Common myeloid progenitor, CD34-positive (primary cell): ENCODE results near the gene MAPT.

Experiments used
- CTCF ChIA-PET: fragments of 350-600 bp; sonication (Branson Sonifier 250); formaldehyde crosslinking; loops from one replicate; lab custom pipeline; 2021; ENCODE audit warnings: antibody characterized with exemption; lab: Charles Lee
- POLR2A ChIA-PET: fragments of 350-600 bp; sonication (Branson Sonifier 250); formaldehyde crosslinking; loops from one replicate; lab custom pipeline; 2021; ENCODE audit warnings: antibody characterized with exemption; lab: Charles Lee
- DNase-seq, 3 donors: peaks; one replicate each; pipeline versions ENCODE4 v3.0.0 to v3.0.0-alpha.2; 2013
- H3K27ac ChIP-seq, 2 experiments: 1 replicate in 1 of 2; 2 replicates in 1 of 2; pipeline ENCODE4 v1.7.0; 2013; ENCODE audit warnings: inconsistent platforms in 2 of 2, low read length in 2 of 2, mild to moderate bottlenecking in 2 of 2, low read depth in 1 of 2, moderate library complexity in 1 of 2; ENCODE audit not compliant: severe bottlenecking in 2 of 2, insufficient read depth in 1 of 2, poor library complexity in 1 of 2
- H3K27me3 ChIP-seq, 5 experiments: replicated peaks in 2 of 5; 1 replicate in 3 of 5; 2 replicates in 2 of 5; pipeline versions ENCODE4 v1.6.1 to v1.7.0; 2013; ENCODE audit warnings: low read length in 4 of 5, mild to moderate bottlenecking in 2 of 5, moderate library complexity in 2 of 5, inconsistent platforms in 1 of 5; ENCODE audit not compliant: insufficient read depth in 5 of 5, control insufficient read depth in 4 of 5
- H3K36me3 ChIP-seq, 4 experiments: 1 replicate in 2 of 4; 2 replicates in 2 of 4; pipeline versions ENCODE4 v1.6.1 to v1.7.0; 2013; ENCODE audit warnings: low read length in 3 of 4, control low read depth in 1 of 4, mild to moderate bottlenecking in 1 of 4; ENCODE audit not compliant: control insufficient read depth in 4 of 4, insufficient read depth in 4 of 4
- H3K4me1 ChIP-seq, 4 experiments: 1 replicate in 3 of 4; 2 replicates in 1 of 4; pipeline versions ENCODE4 v1.6.1 to v1.7.1; 2013; ENCODE audit warnings: low read length in 3 of 4, mild to moderate bottlenecking in 3 of 4, control low read depth in 1 of 4, inconsistent platforms in 1 of 4, moderate library complexity in 1 of 4; ENCODE audit not compliant: control insufficient read depth in 4 of 4, insufficient read depth in 4 of 4; ENCODE audit errors: control extremely low read depth in 1 of 4
- H3K4me3 ChIP-seq, 7 experiments: 1 replicate in 4 of 7; 2 replicates in 3 of 7; pipeline versions ENCODE4 v1.5.1 to v1.7.0; 2013; ENCODE audit warnings: mild to moderate bottlenecking in 7 of 7, low read length in 6 of 7, moderate library complexity in 6 of 7, inconsistent platforms in 2 of 7, low read depth in 2 of 7, control low read depth in 1 of 7; ENCODE audit not compliant: insufficient read depth in 4 of 7, control insufficient read depth in 1 of 7; ENCODE audit errors: extremely low read depth in 1 of 7
- H3K9me3 ChIP-seq, 5 experiments: 1 replicate in 4 of 5; 2 replicates in 1 of 5; pipeline versions ENCODE4 v1.6.1 to v1.7.1; 2013; ENCODE audit warnings: low read length in 4 of 5, mild to moderate bottlenecking in 2 of 5, inconsistent platforms in 1 of 5, low read depth in 1 of 5, moderate library complexity in 1 of 5; ENCODE audit not compliant: control insufficient read depth in 4 of 5, insufficient read depth in 2 of 5; ENCODE audit errors: control extremely low read depth in 1 of 5
- WGBS: methylation state at CpG from one replicate; pipeline ENCODE4 v1.1.5; 2013; ENCODE audit not compliant: insufficient coverage; 5-methylcytosine and 5-hydroxymethylcytosine counted together

Gene MAPT

DNA sequence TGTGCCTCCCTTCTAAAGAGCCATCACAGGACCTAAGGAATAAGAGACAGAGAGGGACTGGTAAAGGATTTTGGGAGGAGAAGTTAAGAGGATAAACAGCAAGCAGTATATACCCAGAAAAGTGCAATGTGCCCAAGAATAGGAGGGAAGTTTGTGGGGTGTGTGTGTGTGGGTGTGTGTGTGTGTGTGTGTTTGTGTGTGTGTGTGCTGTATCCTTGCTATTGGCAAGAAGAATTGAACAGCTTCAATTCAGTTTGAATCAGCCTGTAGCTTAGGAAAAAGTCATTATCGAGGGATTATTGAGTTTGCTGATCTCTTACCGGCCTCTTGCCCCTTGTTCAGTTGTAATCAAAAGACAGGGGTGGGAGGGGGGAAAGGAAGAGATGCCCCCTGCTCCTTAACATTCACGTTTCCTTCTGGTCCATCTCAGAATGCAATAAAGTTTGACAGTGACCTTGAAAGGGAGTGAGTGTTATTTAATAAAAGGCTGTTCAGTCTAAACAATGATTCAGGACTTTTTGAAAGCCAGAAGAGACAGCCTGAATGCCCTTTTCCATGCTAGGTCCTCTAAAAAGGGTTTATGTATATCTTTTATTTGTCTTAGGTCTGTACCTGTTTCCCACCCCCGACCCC lies 23.9 kb upstream of the MAPT start:
- WGBS = 17% methylated on average over 1 of the region's 4 CpGs
- CTCF ChIA-PET = no interaction called here
- H3K9me3 ChIP-seq = no peaks in the 10 kb centered on the region
- DNase-seq = no peak
- H3K4me1 ChIP-seq = peaks cover 0 to 15% (median 9%) of the 10 kb centered on the region in 4 experiments
- POLR2A ChIA-PET = no interaction called here
- H3K27me3 ChIP-seq = peaks cover 0 to 3% (median 0%) of the 10 kb centered on the region in 5 experiments
- no peaks in the 10 kb centered on the region for H3K36me3 ChIP-seq
- no peak overlapping the region for H3K4me3 ChIP-seq
- no peak overlapping the region for H3K27ac ChIP-seq

DNA sequence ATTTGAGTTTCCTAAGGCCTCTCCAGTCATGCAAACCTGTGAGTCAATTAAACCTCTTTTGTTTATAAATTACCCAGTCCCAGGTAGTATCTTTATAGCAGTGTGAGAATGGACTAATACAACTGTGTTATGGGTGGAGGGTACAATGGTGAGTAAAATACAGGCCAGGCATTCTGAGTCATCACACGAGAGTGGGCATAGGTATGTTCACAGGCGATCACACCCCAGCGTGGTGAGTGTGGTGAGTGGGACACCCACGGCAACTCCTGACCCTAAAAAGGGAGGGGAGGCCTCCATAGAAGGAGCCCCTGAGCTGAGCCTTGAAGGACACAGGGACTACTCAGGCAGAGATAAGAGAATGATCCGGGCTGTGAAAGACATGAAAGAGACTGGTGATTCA lies 22.6 kb upstream of the MAPT start:
- Histone ChIP-seq H3K9me3 (no peaks in the 10 kb centered on the region), H3K4me3 (no peak overlapping the region), H3K4me1 (peaks cover 0 to 15% (median 9%) of the 10 kb centered on the region in 4 experiments), H3K27ac (no peak overlapping the region), H3K36me3 (no peaks in the 10 kb centered on the region), H3K27me3 (peaks cover 0 to 3% (median 0%) of the 10 kb centered on the region in 5 experiments)
- CTCF ChIA-PET = no interaction called here
- 90% methylated on average over 5 of the region's 5 CpGs for WGBS
- POLR2A ChIA-PET = interaction anchor here (0.5 kb wide), 1 partner anchor 1411 kb away, joined by 7 read pairs; no protein-coding TSS in a partner anchor
- DNase-seq = no peak

DNA sequence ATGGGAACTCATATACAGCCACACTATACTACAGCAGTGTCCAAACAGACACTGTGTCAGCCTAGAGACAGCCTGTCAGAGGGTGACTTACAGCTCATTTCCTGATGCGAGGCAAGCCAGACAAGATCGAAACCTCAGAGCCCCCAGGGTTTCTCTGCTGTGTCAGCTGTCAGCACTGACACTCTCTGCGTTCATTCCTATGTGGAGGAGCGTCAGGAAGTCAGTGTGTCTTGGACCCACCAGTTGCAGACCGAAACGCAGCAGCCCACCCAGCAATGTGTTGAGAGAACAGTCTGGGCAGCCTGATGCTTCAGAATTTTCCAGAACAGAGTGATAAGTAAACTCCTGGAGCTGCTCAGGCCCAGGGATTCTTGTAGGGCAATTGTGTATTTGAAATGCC lies 20.6 kb upstream of the MAPT start:
- peaks cover 0 to 6% (median 0%) of the 10 kb centered on the region in 5 experiments for H3K9me3 ChIP-seq
- H3K4me3 ChIP-seq = peak overlapping the region in 2 of 7 experiments; percentile 3 to 26
- peak; percentile 29 to 69 (median 51) for DNase-seq
- no peaks in the 10 kb centered on the region for H3K36me3 ChIP-seq
- peaks cover 0 to 15% (median 9%) of the 10 kb centered on the region in 4 experiments for H3K4me1 ChIP-seq
- H3K27ac ChIP-seq = no peak overlapping the region
- CTCF ChIA-PET = interaction anchor here (1.3 kb wide), 1 partner anchor 75 kb away, joined by 4 read pairs; no protein-coding TSS in a partner anchor
- peaks cover 0 to 3% (median 0%) of the 10 kb centered on the region in 5 experiments for H3K27me3 ChIP-seq
- POLR2A ChIA-PET = interaction anchor here (0.5 to 0.6 kb wide), 2 partner anchors 18 to 220 kb away, joined by 3 to 6 read pairs; no protein-coding TSS in a partner anchor
- WGBS = 3% methylated on average over 5 of the region's 6 CpGs

DNA sequence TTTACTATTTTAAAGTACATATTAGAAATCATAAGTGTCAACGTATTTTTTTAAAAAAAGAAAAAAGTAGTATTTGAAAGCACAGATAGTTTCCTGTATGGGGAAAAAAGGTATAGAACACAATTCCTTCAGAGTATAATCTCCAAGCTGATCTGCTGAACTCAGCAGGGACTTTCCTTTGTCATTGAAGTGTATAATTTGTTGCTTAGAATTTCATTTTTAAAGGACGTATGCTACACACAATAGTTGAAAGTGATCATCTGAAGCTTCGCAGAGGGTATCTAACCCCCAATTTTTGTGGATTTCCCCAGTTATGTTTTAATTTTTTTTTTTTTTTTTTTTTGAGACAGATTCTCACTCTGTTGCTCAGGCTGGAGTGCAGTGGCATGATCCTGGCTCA lies 20.2 kb upstream of the MAPT start:
- Histone ChIP-seq H3K4me3 (no peak overlapping the region), H3K27me3 (peaks cover 0 to 3% (median 0%) of the 10 kb centered on the region in 5 experiments), H3K27ac (no peak overlapping the region), H3K36me3 (no peaks in the 10 kb centered on the region), H3K9me3 (peaks cover 0 to 6% (median 0%) of the 10 kb centered on the region in 5 experiments), H3K4me1 (peaks cover 0 to 15% (median 9%) of the 10 kb centered on the region in 4 experiments)
- ChIA-PET POLR2A (interaction anchor here (0.5 kb wide), 1 partner anchor 18 kb away, joined by 3 read pairs; no protein-coding TSS in a partner anchor), CTCF (interaction anchor here (1.3 kb wide), 1 partner anchor 75 kb away, joined by 4 read pairs; no protein-coding TSS in a partner anchor)
- DNase-seq = no peak
- WGBS = no CpG with 5 or more reads among the region's 3 CpGs

DNA sequence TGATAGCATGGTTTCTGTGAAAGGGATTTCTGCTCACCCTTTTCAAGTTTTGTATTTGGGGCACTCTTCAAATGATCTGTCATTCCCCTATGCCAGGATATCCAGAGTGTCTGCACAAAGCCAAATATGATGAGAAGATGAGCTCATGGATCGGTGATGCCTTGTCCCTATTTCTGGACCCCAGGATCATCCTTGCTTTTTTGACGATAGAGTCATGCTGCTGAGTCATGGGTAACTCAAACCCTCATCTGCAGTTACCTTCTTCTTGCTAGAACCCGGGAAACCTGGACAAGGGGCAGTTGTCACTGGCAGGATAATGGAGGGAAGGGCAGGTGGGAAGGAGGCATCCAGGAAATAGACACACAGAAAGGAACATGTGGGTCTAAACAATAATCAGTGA lies 17.8 kb upstream of the MAPT start:
- Histone ChIP-seq H3K27me3 (peaks cover 0 to 3% (median 0%) of the 10 kb centered on the region in 5 experiments), H3K9me3 (peaks cover 0 to 6% (median 0%) of the 10 kb centered on the region in 5 experiments), H3K4me3 (no peak overlapping the region), H3K4me1 (peaks cover 0 to 15% (median 9%) of the 10 kb centered on the region in 4 experiments), H3K36me3 (no peaks in the 10 kb centered on the region), H3K27ac (no peak overlapping the region)
- no peak for DNase-seq
- POLR2A ChIA-PET = no interaction called here
- 85% methylated on average over 3 of the region's 3 CpGs for WGBS
- CTCF ChIA-PET = interaction anchor here (1.5 to 2.1 kb wide), 2 partner anchors 14 to 94 kb away, joined by 3 to 4 read pairs; no protein-coding TSS in a partner anchor

DNA sequence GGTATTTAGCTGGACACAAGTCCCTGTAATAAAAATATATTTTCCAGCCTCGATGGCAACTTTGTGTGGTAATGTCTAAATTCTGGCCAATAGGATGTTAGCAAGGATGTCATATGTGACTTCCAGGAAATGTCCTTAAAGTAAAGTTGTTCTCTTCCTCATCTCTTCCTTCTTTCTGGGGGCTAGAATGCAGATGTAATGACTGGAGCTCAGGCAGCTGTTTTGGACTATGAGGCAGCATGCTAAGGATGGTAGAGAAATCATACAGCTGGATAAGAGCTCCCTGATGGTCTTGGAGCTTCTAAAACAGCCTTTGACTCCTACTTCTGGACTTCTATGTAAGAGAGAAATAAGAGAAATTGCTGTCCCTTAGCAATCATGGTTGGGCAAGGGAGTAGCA lies 16.9 kb upstream of the MAPT start:
- POLR2A ChIA-PET = no interaction called here
- H3K27ac ChIP-seq = no peak overlapping the region
- peaks cover 0 to 3% (median 0%) of the 10 kb centered on the region in 5 experiments for H3K27me3 ChIP-seq
- H3K4me3 ChIP-seq = no peak overlapping the region
- CTCF ChIA-PET = interaction anchor here (1.5 kb wide), 1 partner anchor 95 kb away, joined by 3 read pairs; no protein-coding TSS in a partner anchor
- no peak for DNase-seq
- no CpG with 5 or more reads among the region's 1 CpG for WGBS
- peaks cover 0 to 15% (median 9%) of the 10 kb centered on the region in 4 experiments for H3K4me1 ChIP-seq
- no peaks in the 10 kb centered on the region for H3K36me3 ChIP-seq
- H3K9me3 ChIP-seq = peaks cover 0 to 6% (median 0%) of the 10 kb centered on the region in 5 experiments

DNA sequence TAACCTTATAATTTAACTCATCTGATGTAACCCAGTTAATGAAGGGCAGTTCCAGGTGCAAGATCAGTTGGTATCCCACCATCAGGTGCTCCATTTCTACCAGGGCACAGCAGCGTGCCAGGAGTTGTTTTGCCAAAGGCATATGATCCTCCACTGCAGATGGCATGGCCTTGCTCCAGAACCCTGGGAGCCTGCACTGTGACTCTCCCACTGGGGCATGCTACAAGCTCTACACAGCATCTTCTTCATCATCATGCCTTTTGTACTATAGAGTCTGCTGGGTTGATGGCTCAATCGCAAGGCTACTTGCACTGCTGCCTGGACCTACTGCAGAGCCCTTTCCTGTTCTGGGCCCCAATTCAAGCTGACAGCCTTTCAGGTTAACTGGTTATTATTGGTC lies 11.3 kb upstream of the MAPT start:
- H3K4me1 ChIP-seq = no peaks in the 10 kb centered on the region

More for the DNA sequence above, 11.3 kb upstream of the MAPT start:
- no peak overlapping the region for H3K27ac ChIP-seq
- CTCF ChIA-PET = interaction anchor here (0.6 to 1.4 kb wide), 2 partner anchors 10 to 80 kb away, joined by 4 to 8 read pairs; no protein-coding TSS in a partner anchor
- H3K4me3 ChIP-seq = no peak overlapping the region
- WGBS = 100% methylated on average over 1 of the region's 2 CpGs
- POLR2A ChIA-PET = no interaction called here
- no peaks in the 10 kb centered on the region for H3K36me3 ChIP-seq
- DNase-seq = no peak
- H3K27me3 ChIP-seq = no peaks in the 10 kb centered on the region
- H3K9me3 ChIP-seq = peaks cover 0 to 2% (median 0%) of the 10 kb centered on the region in 5 experiments
